ENCODE measurements around the gene LAMA1.
"Not testable (repeated sequence)": the region's sequence is repeated elsewhere in the genome, so short reads cannot be mapped to it uniquely, and the experiment has no call there.

Gene LAMA1

GRCh38 chr18:6949800-6950586, 167.6 kb downstream of the LAMA1 start:
- in situ Hi-C loops (cut with HindIII; ENCODE audit: low sequenced_read_pairs) = no loop called here

- in situ Hi-C loops (cut with HindIII; ENCODE audit: low sequenced_read_pairs) = no loop called here
These were observed 169.1 kb downstream of the LAMA1 start for GRCh38 chr18:6948281-6949055.

- in situ Hi-C loops (cut with HindIII; ENCODE audit: low sequenced_read_pairs) = no loop called here
These were observed 170.1 kb downstream of the LAMA1 start for GRCh38 chr18:6947338-6948030.

DNA sequence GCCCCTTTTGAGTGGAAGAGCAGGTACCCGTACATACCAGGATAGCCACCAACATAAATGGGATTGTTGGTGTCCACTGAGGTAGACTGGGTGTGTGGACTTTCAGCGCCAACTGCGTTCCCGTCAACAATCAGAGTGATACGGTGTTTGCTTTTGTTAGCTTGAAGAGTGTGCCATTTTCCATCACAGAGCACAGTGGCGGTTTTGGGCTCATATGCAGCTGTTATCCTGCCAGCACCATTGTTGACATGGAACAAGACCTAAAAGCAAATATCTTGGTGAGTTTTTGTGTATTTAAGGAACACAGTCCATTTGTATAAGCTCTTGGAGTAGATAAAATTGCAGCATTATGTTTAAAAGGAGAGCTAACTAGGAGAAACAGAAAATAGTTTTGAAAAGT, 174.5 kb downstream of the LAMA1 start:
- in situ Hi-C loops (cut with HindIII; ENCODE audit: low sequenced_read_pairs) = no loop called here

GRCh38 chr18:6942742-6943141, 174.9 kb downstream of the LAMA1 start:
- in situ Hi-C loops (cut with HindIII; ENCODE audit: low sequenced_read_pairs) = no loop called here

DNA sequence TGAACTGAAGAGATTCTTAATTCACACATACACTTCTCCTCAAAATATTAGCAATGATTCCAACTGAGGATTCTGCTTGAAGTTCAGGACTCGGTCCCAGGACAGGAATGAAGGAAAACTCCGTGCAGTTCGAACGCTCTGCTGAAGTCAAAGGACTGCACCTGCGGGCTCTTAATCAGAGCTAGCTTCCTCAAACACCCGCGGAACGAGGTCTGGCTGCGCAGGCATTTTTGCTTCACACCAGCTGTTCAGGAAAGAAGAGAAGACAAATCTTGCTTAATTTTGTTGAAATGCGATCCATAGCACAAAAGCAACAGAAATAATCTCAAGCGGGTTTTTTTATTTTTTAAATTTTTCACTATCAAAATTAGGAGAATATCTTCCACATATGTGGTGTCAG, 175.6 kb downstream of the LAMA1 start:
- in situ Hi-C loops (cut with HindIII; ENCODE audit: low sequenced_read_pairs) = no loop called here

DNA sequence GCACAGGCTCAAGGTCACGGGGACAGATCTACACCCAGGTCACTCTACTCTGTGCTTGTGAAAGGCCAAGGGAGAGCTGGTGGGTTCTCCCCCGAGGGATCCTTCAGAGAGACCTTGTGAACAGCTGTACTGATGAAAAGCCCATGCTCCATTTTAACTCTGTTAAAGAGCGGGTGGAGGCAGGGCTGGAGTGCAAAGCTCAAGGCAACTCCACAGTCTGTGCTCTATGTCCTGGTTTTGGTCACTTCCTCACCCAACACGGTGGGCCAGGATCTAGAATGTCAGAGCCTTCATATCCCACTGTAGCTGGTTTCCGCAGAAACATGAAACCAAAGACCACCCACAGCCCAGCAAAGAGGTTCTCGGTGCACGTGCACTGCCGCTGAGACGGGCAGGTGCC, 177.1 kb downstream of the LAMA1 start:
- in situ Hi-C loops (cut with HindIII; ENCODE audit: low sequenced_read_pairs) = no loop called here

GRCh38 chr18:6939972-6940371, 177.6 kb downstream of the LAMA1 start:
- in situ Hi-C loops (cut with HindIII; ENCODE audit: low sequenced_read_pairs) = no loop called here

- in situ Hi-C loops (cut with HindIII; ENCODE audit: low sequenced_read_pairs) = not testable (repeated sequence)
These were observed 179.2 kb downstream of the LAMA1 start for GRCh38 chr18:6938403-6938802.

GRCh38 chr18:6938003-6938402, 179.6 kb downstream of the LAMA1 start:
- in situ Hi-C loops (cut with HindIII; ENCODE audit: low sequenced_read_pairs) = no loop called here

DNA sequence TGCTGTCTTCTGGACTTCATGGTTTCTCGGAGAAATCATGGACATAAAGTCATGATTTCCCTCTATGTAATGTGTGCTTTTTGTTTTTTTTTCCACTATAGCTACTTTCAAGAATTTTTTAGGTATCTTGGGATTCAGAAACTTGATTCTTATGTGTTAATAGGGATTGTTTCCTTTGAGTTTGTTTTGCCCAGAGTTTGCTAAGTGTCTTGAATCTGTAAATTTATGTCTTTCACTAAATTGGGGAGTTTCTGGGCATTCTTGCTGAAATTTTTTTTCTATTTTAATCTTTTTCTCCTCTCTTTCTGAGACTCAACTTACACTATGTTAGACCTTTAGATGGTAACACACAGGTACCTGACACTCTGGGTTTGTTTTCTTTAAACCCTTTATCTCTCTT, 182.7 kb downstream of the LAMA1 start:
- in situ Hi-C loops (cut with HindIII; ENCODE audit: low sequenced_read_pairs) = no loop called here

- in situ Hi-C loops (cut with HindIII; ENCODE audit: low sequenced_read_pairs) = no loop called here
These were observed 188.1 kb downstream of the LAMA1 start for GRCh38 chr18:6929370-6930102.

DNA sequence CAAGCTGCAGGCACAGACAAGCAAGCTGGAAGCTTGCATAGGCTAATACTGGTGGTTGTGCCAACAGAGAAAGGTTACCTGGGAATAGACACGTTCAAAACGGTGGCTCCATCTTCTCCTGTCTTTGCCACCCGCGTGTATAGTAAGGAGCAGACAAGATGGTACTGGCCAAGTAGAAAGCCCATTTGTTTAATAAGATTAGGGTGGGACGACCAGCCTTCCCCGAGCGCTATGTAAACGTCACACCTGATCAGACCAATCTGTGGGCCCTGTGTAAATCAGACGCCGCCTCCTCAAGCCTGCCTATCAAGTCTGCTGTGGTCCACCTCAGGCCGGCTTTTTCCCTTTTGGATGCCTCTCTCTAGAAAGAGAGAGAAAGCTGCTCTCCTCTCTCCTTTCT, 189.2 kb downstream of the LAMA1 start:
- in situ Hi-C loops (cut with HindIII; ENCODE audit: low sequenced_read_pairs) = no loop called here

GRCh38 chr18:6927153-6927552, 190.4 kb downstream of the LAMA1 start:
- in situ Hi-C loops (cut with HindIII; ENCODE audit: low sequenced_read_pairs) = no loop called here

DNA sequence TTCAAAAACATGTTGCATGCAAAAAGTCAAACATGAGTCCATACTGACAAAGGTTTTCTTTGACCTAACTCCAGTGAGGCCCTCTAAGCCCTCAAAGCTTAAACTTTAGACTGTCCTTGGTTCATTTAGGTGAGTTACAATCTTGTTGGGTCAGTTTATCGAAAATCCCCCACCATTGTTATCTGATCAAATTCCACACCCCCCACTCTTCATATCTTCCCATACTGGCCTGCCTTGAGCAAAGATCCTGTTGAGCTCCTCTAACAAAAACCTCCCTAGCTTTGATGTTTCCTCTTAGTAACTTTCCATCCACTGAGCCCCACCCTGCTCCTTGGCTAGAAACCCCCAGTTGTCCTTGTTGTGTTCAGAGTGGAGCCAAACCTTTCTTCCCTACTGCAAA, 194.4 kb downstream of the LAMA1 start:
- in situ Hi-C loops (cut with HindIII; ENCODE audit: low sequenced_read_pairs) = no loop called here

- in situ Hi-C loops (cut with HindIII; ENCODE audit: low sequenced_read_pairs) = no loop called here
These were observed 196.0 kb downstream of the LAMA1 start for GRCh38 chr18:6921571-6921970.

DNA sequence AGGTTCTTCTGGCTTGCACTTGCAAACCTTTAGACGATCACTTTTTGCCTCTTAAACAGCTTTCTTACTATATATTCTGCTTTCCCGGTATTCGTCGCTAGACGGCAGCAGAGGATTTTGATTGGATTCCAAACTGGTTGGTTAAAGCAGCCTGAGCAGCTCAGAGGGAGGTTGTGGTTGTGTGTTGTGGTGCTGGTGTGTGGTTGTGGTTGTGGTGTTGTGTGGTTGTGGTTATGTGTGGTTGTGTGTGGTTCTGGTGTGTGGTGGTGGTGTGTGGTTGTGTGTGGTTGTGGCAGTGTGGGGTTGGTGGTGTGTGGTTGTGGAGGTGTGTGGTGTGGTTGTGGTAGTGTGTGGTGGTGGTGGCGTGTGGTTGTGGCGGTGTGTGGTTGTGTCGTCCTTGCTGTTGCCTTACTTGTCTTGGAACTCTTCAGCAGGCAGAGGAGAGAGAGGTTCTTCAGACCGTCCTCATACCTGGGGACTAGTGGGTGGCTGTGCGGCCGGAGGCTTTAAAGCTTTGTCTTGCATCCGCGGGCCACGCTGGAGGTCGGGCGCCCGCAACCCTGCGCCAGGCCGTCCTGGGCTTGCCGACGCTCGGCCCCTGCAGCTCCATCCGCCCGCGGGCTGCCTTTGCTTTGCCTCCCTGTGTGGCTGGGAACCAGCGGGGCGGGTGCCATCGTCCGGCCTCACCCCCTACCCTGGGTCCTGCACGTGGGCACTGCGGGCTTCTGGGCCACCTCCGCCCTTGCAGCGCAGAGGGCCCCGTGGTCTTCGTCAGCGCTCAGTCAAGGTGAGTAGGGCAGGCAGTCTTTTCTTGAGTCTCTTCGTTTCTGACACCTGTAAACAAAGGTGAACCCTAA, 197.3 kb downstream of the LAMA1 start:
- in situ Hi-C loops (cut with HindIII; ENCODE audit: low sequenced_read_pairs) = no loop called here

- in situ Hi-C loops (cut with HindIII; ENCODE audit: low sequenced_read_pairs) = loop anchor here (10.0 kb wide), 1 partner anchor 502 kb away; the partner anchor contains the start of gene L3MBTL4
These were observed 200.5 kb downstream of the LAMA1 start for GRCh38 chr18:6917072-6917471.

DNA sequence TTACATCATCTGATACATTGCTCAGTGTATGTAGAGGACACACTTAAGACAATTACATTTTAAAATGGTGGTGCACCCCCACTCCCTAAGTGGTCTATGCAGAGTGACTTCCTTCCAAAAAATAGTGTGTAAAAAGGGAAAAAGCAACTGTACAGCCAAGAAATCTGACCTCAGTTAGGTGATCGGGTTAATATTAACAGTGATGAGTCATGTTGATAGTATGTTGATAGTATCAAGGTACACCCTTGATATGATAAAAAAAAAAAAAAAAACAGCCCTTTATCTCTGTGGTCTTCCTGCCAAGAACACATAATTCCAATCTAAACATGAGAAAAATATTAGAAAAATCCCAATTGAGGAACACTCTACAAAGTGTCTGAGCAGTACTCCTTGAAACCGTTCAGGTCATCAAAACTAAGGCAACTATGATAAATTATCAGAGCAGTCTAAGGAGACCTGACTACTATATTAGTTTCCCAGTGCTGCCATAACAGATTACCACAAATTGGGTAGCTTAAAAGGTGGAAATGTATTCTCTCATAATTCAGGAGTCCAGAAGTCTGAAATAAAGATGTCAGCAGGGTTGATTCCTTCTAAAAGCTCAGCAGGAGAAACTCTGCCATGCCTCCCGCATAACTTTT, 216.2 kb downstream of the LAMA1 start:
- in situ Hi-C loops (cut with HindIII; ENCODE audit: low sequenced_read_pairs) = no loop called here

Data from DLD1 (cell line).